Liver (tissue), 3 donors: ENCODE measurements around the gene CPLX1.
"Not testable (repeated sequence)": the region's sequence is repeated elsewhere in the genome, so short reads cannot be mapped to it uniquely, and the experiment has no call there.

Source experiments
- ATF3 ChIP-seq: IDR thresholded peaks from 2 replicates; pipeline ENCODE4 v1.6.1; 2016; ENCODE audit warnings: antibody characterized with exemption
- CTCF ChIP-seq: fragments of 150-350 bp; IDR thresholded peaks from 2 replicates; pipeline ENCODE4 v1.5.1; 2017; ENCODE audit warnings: improper control_type of control experiment, low read depth, low read length; ENCODE audit not compliant: missing input control
- EGR1 ChIP-seq, 2 donors: IDR thresholded peaks; 2 replicates each; pipeline ENCODE4 v1.6.1; 2016 to 2018; ENCODE audit warnings: antibody characterized with exemption in 2 of 2, low read depth in 2 of 2
- FOXA2 ChIP-seq: IDR thresholded peaks from 2 replicates; pipeline ENCODE4 v1.6.1; 2016; ENCODE audit warnings: antibody characterized with exemption
- GABPA ChIP-seq, 2 donors: IDR thresholded peaks in 1 of 2; conservative IDR thresholded peaks in 1 of 2; 2 replicates each; pipeline ENCODE4 v1.6.1; 2016; ENCODE audit warnings: antibody characterized with exemption in 2 of 2, mild to moderate bottlenecking in 1 of 2, moderate library complexity in 1 of 2
- RAD21 ChIP-seq, 2 donors: IDR thresholded peaks; 2 replicates each; pipeline ENCODE4 v1.6.1; 2016; ENCODE audit warnings: antibody characterized with exemption in 2 of 2, mild to moderate bottlenecking in 2 of 2
- RXRA ChIP-seq, 2 donors: IDR thresholded peaks; 2 replicates each; pipeline ENCODE4 v1.6.1; 2017 to 2018; ENCODE audit warnings: antibody characterized with exemption in 2 of 2, mild to moderate bottlenecking in 1 of 2
- TAF1 ChIP-seq: conservative IDR thresholded peaks from 2 replicates; pipeline ENCODE4 v1.6.1; 2016; ENCODE audit warnings: antibody characterized with exemption, mild to moderate bottlenecking
- YY1 ChIP-seq: IDR thresholded peaks from 2 replicates; pipeline ENCODE4 v1.6.1; 2016; ENCODE audit warnings: antibody characterized with exemption, mild to moderate bottlenecking
- TF ChIP-seq, protein P1 (sequence below): IDR thresholded peaks from 2 replicates; pipeline ENCODE4 v1.6.1; 2016; ENCODE audit warnings: antibody characterized with exemption
- TF ChIP-seq, protein P2 (sequence below): IDR thresholded peaks from 2 replicates; pipeline ENCODE4 v1.6.1; 2016; ENCODE audit warnings: antibody characterized with exemption
- donor health status: healthy.
- donor health status: healthy.

DNA sequence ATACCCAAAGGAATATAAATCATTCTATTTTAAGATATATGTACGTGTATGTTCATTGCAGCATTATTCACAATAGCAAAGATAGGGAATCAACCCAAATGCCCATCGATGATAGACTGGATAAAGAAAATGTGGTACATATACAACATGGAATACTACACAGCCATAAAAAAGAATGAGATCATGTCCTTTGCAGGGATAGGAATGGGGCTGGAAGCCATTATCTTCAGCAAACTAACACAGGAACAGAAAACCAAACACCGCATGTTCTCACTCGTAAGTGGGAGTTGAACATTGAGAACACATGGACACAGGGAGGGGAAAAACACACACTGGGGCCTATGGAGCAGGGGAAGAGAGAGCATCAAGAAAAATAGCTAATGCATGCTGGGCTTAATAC, 18.9 kb downstream of the CPLX1 start:
- TF ChIP-seq RXRA (IDR thresholded peaks at IDR 0.05); RAD21 (IDR thresholded peaks at IDR 0.05); FOXA2; CTCF; GABPA (IDR thresholded peaks at IDR 0.05 in 1 of 2, conservative IDR thresholded peaks at IDR 0.05 in 1 of 2); TAF1; YY1; ATF3; EGR1 (IDR thresholded peaks at IDR 0.05; ENCODE audit: low read depth in 2 of 2): not testable (repeated sequence)
- TF ChIP-seq, protein P1, sequence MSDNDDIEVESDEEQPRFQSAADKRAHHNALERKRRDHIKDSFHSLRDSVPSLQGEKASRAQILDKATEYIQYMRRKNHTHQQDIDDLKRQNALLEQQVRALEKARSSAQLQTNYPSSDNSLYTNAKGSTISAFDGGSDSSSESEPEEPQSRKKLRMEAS, result not testable (repeated sequence)
- TF ChIP-seq, protein P2, sequence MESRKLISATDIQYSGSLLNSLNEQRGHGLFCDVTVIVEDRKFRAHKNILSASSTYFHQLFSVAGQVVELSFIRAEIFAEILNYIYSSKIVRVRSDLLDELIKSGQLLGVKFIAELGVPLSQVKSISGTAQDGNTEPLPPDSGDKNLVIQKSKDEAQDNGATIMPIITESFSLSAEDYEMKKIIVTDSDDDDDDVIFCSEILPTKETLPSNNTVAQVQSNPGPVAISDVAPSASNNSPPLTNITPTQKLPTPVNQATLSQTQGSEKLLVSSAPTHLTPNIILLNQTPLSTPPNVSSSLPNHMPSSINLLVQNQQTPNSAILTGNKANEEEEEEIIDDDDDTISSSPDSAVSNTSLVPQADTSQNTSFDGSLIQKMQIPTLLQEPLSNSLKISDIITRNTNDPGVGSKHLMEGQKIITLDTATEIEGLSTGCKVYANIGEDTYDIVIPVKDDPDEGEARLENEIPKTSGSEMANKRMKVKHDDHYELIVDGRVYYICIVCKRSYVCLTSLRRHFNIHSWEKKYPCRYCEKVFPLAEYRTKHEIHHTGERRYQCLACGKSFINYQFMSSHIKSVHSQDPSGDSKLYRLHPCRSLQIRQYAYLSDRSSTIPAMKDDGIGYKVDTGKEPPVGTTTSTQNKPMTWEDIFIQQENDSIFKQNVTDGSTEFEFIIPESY, result not testable (repeated sequence)
